Transverse colon (tissue), 4 donors: Measurements from ENCODE around the gene ASXL2.
A peak's percentile ranks its signal among the peaks of the same experiment; 100 is the strongest.

ENCODE experiments used
- EP300 ChIP-seq: sonication (generic); formaldehyde crosslinking; IDR thresholded peaks from one replicate; pipeline ENCODE4 v1.6.1; 2017; ENCODE audit warnings: antibody characterized with exemption, low read depth
- POLR2AphosphoS5 ChIP-seq, 3 donors: sonication (generic); formaldehyde crosslinking; IDR thresholded peaks; one replicate each; pipeline ENCODE4 v1.6.1; 2016; ENCODE audit warnings: antibody characterized with exemption in 3 of 3
- TF ChIP-seq, protein P1 (sequence below), 5 experiments: fragments of 200-600 bp in 3 of 5; fragments of 450-650 bp in 2 of 5; sonication (generic) in 3 of 5; IDR thresholded peaks; 1 replicate in 2 of 5; 2 replicates in 3 of 5; pipeline ENCODE4 v1.5.1; 2016 to 2017; ENCODE audit warnings: antibody characterized with exemption in 5 of 5, inconsistent platforms in 3 of 5, mild to moderate bottlenecking in 2 of 5, moderate library complexity in 1 of 5

DNA sequence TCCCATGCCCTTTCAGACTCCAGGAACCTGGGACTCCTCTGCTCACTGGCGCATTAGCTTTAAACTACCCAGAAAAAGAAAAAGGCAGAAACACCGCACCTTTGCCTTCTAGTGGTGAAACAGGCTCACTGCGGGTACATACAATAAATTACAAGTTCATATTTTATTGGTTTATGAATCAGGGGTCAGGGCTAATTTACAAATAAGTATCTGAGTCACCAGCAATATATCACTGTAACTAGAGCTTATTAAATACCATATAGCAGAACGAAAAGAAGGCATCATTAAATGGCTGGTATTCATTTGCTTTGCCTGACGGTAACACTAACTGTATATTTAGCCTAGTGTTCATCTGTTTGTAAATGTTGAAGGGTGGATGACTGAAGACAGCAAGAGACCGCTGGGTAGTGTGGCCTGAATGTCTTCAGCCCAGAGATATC is 178.0 kb downstream of the ASXL2 start:
- TF ChIP-seq, protein P1, sequence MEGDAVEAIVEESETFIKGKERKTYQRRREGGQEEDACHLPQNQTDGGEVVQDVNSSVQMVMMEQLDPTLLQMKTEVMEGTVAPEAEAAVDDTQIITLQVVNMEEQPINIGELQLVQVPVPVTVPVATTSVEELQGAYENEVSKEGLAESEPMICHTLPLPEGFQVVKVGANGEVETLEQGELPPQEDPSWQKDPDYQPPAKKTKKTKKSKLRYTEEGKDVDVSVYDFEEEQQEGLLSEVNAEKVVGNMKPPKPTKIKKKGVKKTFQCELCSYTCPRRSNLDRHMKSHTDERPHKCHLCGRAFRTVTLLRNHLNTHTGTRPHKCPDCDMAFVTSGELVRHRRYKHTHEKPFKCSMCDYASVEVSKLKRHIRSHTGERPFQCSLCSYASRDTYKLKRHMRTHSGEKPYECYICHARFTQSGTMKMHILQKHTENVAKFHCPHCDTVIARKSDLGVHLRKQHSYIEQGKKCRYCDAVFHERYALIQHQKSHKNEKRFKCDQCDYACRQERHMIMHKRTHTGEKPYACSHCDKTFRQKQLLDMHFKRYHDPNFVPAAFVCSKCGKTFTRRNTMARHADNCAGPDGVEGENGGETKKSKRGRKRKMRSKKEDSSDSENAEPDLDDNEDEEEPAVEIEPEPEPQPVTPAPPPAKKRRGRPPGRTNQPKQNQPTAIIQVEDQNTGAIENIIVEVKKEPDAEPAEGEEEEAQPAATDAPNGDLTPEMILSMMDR (IDR thresholded peaks at IDR 0.05): peak; percentile 59 to 67 (median 66)
- no peak for TF ChIP-seq EP300
- no peak for TF ChIP-seq POLR2AphosphoS5 (IDR thresholded peaks at IDR 0.05)
